Parathyroid adenoma (tissue), 2 donors: ENCODE data around the gene IFI6.

Experiments used
- H2AFZ ChIP-seq: fragments of 300-600 bp; sonication (generic); one replicate; pipeline ENCODE4 v1.7.0; 2017; ENCODE audit warnings: antibody characterized with exemption, mild to moderate bottlenecking
- H3K27ac ChIP-seq: fragments of 300-600 bp; sonication (generic); one replicate; pipeline ENCODE4 v1.7.0; 2017
- H3K27me3 ChIP-seq: fragments of 300-600 bp; sonication (generic); one replicate; pipeline ENCODE4 v1.7.0; 2017; ENCODE audit warnings: low read length; ENCODE audit not compliant: control insufficient read depth, insufficient read depth
- H3K36me3 ChIP-seq: fragments of 300-600 bp; sonication (generic); one replicate; pipeline ENCODE4 v1.7.0; 2017; ENCODE audit warnings: low read length; ENCODE audit not compliant: control insufficient read depth, insufficient read depth
- H3K4me1 ChIP-seq: fragments of 300-600 bp; sonication (generic); one replicate; pipeline ENCODE4 v1.7.0; 2017; ENCODE audit warnings: control low read depth
- H3K4me2 ChIP-seq: fragments of 300-600 bp; sonication (generic); one replicate; pipeline ENCODE4 v1.7.0; 2017; ENCODE audit warnings: low read length
- H3K4me3 ChIP-seq: fragments of 300-600 bp; sonication (generic); one replicate; pipeline ENCODE4 v1.7.0; 2017; ENCODE audit warnings: low read depth, low read length
- H3K79me2 ChIP-seq: fragments of 300-600 bp; sonication (generic); one replicate; pipeline ENCODE4 v1.7.0; 2017; ENCODE audit warnings: control low read depth
- H3K9ac ChIP-seq: fragments of 300-600 bp; sonication (generic); one replicate; pipeline ENCODE4 v1.7.0; 2017; ENCODE audit warnings: mild to moderate bottlenecking
- H3K9me3 ChIP-seq: fragments of 300-600 bp; sonication (generic); one replicate; pipeline ENCODE4 v1.7.0; 2017; ENCODE audit warnings: low read length; ENCODE audit not compliant: control insufficient read depth
- CTCF ChIP-seq: fragments of 300-600 bp; sonication (generic); IDR thresholded peaks from one replicate; pipeline ENCODE4 v1.7.0; 2017; ENCODE audit warnings: antibody characterized with exemption, mild to moderate bottlenecking
- donor health status: primary hyperparathyroidism.

Gene IFI6

GRCh38 chr1:27648602-27649305, 23.2 kb downstream of the IFI6 start:
- no peaks in the 10 kb centered on the region for H3K4me1 ChIP-seq
- no peaks in the 10 kb centered on the region for H3K79me2 ChIP-seq
- no peak overlapping the region for H3K27ac ChIP-seq

GRCh38 chr1:27647328-27647727, 24.7 kb downstream of the IFI6 start:
- no peak overlapping the region for H3K9ac ChIP-seq
- TF ChIP-seq CTCF = no peak
- H3K36me3 ChIP-seq = no peaks in the 10 kb centered on the region

More at GRCh38 chr1:27648602-27649305, 23.2 kb downstream of the IFI6 start:
- no peak for TF ChIP-seq CTCF
- Histone ChIP-seq H3K4me3 (no peak overlapping the region), H3K4me2 (no peak overlapping the region), H3K9ac (no peak overlapping the region), H3K9me3 (no peaks in the 10 kb centered on the region), H3K27me3 (no peaks in the 10 kb centered on the region), H2AFZ (no peak overlapping the region), H3K36me3 (no peaks in the 10 kb centered on the region)

GRCh38 chr1:27646676-27647075, 25.3 kb downstream of the IFI6 start:
- Histone ChIP-seq H3K9me3 (no peaks in the 10 kb centered on the region), H3K4me1 (no peaks in the 10 kb centered on the region), H3K4me2 (no peak overlapping the region), H3K36me3 (no peaks in the 10 kb centered on the region), H3K27ac (no peak overlapping the region), H3K27me3 (no peaks in the 10 kb centered on the region), H2AFZ (no peak overlapping the region), H3K9ac (no peak overlapping the region), H3K79me2 (no peaks in the 10 kb centered on the region), H3K4me3 (no peak overlapping the region)
- no peak for TF ChIP-seq CTCF

More at GRCh38 chr1:27647328-27647727, 24.7 kb downstream of the IFI6 start:
- H3K27me3 ChIP-seq = no peaks in the 10 kb centered on the region
- H3K4me3 ChIP-seq = no peak overlapping the region
- no peak overlapping the region for H3K4me2 ChIP-seq
- H2AFZ ChIP-seq = no peak overlapping the region
- H3K9me3 ChIP-seq = no peaks in the 10 kb centered on the region
- no peak overlapping the region for H3K27ac ChIP-seq
- no peaks in the 10 kb centered on the region for H3K4me1 ChIP-seq
- H3K79me2 ChIP-seq = no peaks in the 10 kb centered on the region

GRCh38 chr1:27645071-27645415, 26.9 kb downstream of the IFI6 start:
- H3K27ac ChIP-seq = no peak overlapping the region
- H3K4me3 ChIP-seq = no peak overlapping the region
- no peak for TF ChIP-seq CTCF
- no peaks in the 10 kb centered on the region for H3K36me3 ChIP-seq
- H2AFZ ChIP-seq = no peak overlapping the region
- H3K4me2 ChIP-seq = no peak overlapping the region
- H3K9ac ChIP-seq = no peak overlapping the region
- no peaks in the 10 kb centered on the region for H3K27me3 ChIP-seq
- H3K79me2 ChIP-seq = no peaks in the 10 kb centered on the region
- no peaks in the 10 kb centered on the region for H3K4me1 ChIP-seq
- no peaks in the 10 kb centered on the region for H3K9me3 ChIP-seq

GRCh38 chr1:27644369-27645070, 27.5 kb downstream of the IFI6 start:
- no peaks in the 10 kb centered on the region for H3K4me1 ChIP-seq
- H3K36me3 ChIP-seq = no peaks in the 10 kb centered on the region
- H3K9ac ChIP-seq = no peak overlapping the region
- no peaks in the 10 kb centered on the region for H3K79me2 ChIP-seq
- H3K27ac ChIP-seq = no peak overlapping the region
- H3K27me3 ChIP-seq = no peaks in the 10 kb centered on the region
- no peaks in the 10 kb centered on the region for H3K9me3 ChIP-seq
- no peak overlapping the region for H3K4me2 ChIP-seq
- H3K4me3 ChIP-seq = no peak overlapping the region
- no peak overlapping the region for H2AFZ ChIP-seq
- no peak for TF ChIP-seq CTCF
